PFSK-1 (cell line): Measurements from ENCODE around the gene EGF.

ENCODE experiments used
- FOXP2 ChIP-seq: optimal IDR thresholded peaks from 2 replicates; pipeline ENCODE3; 2011; ENCODE audit warnings: borderline replicate concordance, control low read depth, inconsistent platforms; ENCODE audit not compliant: insufficient read depth; ENCODE audit errors: extremely low read length, extremely low read depth
- POLR2AphosphoS5 ChIP-seq: IDR thresholded peaks from 2 replicates; pipeline ENCODE4 v1.6.1; 2012; ENCODE audit warnings: low read depth, mild to moderate bottlenecking, control low read depth, low read length, moderate library complexity
- REST ChIP-seq, 2 experiments: IDR thresholded peaks; 2 replicates each; pipeline versions ENCODE4 v1.6.1 to v1.8.0; 2011 to 2012; ENCODE audit warnings: low read depth in 2 of 2, low read length in 2 of 2, control low read depth in 1 of 2, inconsistent platforms in 1 of 2, mild to moderate bottlenecking in 1 of 2, moderate library complexity in 1 of 2; ENCODE audit not compliant: insufficient read depth in 1 of 2
- SIN3A ChIP-seq: IDR thresholded peaks from 2 replicates; pipeline ENCODE4 v1.6.1; 2012; ENCODE audit warnings: mild to moderate bottlenecking, low read length, moderate library complexity, borderline replicate concordance; ENCODE audit not compliant: insufficient read depth
- TAF1 ChIP-seq: IDR thresholded peaks from 2 replicates; pipeline ENCODE4 v1.6.1; 2012; ENCODE audit warnings: low read length, control low read depth, borderline replicate concordance; ENCODE audit not compliant: insufficient read depth

DNA sequence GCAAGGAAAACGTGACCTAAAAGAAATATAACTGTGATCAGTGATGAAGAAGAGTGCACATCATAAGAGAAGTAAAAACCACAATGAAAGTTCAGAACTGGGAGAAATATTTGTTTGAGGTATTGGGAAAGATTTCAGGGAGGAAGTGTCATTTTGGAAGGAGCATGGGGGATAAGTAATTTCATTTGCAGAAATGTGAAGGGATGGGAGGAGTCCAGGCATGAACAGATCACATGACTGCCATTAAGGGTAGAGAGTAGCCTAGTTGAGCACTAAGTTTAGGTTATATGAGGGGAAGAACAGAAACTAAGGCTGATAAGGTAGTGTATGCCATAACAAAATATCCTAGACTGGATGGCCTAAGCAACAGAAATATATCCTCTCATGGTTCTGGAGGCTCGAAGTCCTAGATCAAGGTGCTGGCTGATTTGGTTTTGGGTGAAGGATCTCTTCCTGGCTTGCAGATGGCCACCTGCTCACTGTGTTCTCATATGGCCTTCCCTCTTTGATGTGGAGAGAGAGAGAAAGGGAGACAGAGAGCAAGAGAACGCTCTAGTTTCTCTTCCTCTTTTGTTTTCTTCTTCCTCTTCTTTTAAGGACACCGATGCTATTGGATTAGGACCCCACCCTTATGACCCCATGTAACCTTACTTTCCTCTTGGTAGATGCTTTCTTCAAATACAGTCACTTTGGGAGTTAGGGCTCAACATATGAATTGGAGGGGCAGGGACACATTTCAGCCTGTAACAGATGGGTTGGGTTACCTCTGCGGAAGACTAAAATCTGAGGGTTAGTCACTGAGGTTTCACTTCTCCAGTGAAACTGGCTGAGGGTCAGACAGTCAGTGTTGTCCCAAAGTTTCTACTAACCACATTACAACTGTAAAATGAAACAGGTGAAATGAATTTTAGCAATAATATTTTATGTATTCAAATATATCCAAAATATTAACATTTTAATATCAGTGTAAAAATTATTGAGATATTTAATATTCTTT, 77.9 kb downstream of the EGF start:
- TF ChIP-seq SIN3A: no peak
- no peak for TF ChIP-seq POLR2AphosphoS5
- no peak for TF ChIP-seq REST (IDR thresholded peaks at IDR 0.05; ENCODE audit: insufficient read depth in 1 of 2, low read depth in 2 of 2, low read length in 2 of 2)
- TF ChIP-seq TAF1: no peak
- no peak for TF ChIP-seq FOXP2
